Parathyroid adenoma (tissue), 2 donors: ENCODE measurements around the gene CXCR6.

Source experiments
- H2AFZ ChIP-seq: fragments of 300-600 bp; sonication (generic); one replicate; pipeline ENCODE4 v1.7.0; 2017; ENCODE audit warnings: antibody characterized with exemption, mild to moderate bottlenecking
- H3K27ac ChIP-seq: fragments of 300-600 bp; sonication (generic); one replicate; pipeline ENCODE4 v1.7.0; 2017
- H3K27me3 ChIP-seq: fragments of 300-600 bp; sonication (generic); one replicate; pipeline ENCODE4 v1.7.0; 2017; ENCODE audit warnings: low read length; ENCODE audit not compliant: control insufficient read depth, insufficient read depth
- H3K36me3 ChIP-seq: fragments of 300-600 bp; sonication (generic); one replicate; pipeline ENCODE4 v1.7.0; 2017; ENCODE audit warnings: low read length; ENCODE audit not compliant: control insufficient read depth, insufficient read depth
- H3K4me1 ChIP-seq: fragments of 300-600 bp; sonication (generic); one replicate; pipeline ENCODE4 v1.7.0; 2017; ENCODE audit warnings: control low read depth
- H3K4me2 ChIP-seq: fragments of 300-600 bp; sonication (generic); one replicate; pipeline ENCODE4 v1.7.0; 2017; ENCODE audit warnings: low read length
- H3K4me3 ChIP-seq: fragments of 300-600 bp; sonication (generic); one replicate; pipeline ENCODE4 v1.7.0; 2017; ENCODE audit warnings: low read depth, low read length
- H3K79me2 ChIP-seq: fragments of 300-600 bp; sonication (generic); one replicate; pipeline ENCODE4 v1.7.0; 2017; ENCODE audit warnings: control low read depth
- H3K9ac ChIP-seq: fragments of 300-600 bp; sonication (generic); one replicate; pipeline ENCODE4 v1.7.0; 2017; ENCODE audit warnings: mild to moderate bottlenecking
- H3K9me3 ChIP-seq: fragments of 300-600 bp; sonication (generic); one replicate; pipeline ENCODE4 v1.7.0; 2017; ENCODE audit warnings: low read length; ENCODE audit not compliant: control insufficient read depth
- TF ChIP-seq, protein P1 (sequence below): fragments of 300-600 bp; sonication (generic); IDR thresholded peaks from one replicate; pipeline ENCODE4 v1.7.0; 2017; ENCODE audit warnings: antibody characterized with exemption, mild to moderate bottlenecking
- donor health status: primary hyperparathyroidism.

The CXCR6 gene

DNA sequence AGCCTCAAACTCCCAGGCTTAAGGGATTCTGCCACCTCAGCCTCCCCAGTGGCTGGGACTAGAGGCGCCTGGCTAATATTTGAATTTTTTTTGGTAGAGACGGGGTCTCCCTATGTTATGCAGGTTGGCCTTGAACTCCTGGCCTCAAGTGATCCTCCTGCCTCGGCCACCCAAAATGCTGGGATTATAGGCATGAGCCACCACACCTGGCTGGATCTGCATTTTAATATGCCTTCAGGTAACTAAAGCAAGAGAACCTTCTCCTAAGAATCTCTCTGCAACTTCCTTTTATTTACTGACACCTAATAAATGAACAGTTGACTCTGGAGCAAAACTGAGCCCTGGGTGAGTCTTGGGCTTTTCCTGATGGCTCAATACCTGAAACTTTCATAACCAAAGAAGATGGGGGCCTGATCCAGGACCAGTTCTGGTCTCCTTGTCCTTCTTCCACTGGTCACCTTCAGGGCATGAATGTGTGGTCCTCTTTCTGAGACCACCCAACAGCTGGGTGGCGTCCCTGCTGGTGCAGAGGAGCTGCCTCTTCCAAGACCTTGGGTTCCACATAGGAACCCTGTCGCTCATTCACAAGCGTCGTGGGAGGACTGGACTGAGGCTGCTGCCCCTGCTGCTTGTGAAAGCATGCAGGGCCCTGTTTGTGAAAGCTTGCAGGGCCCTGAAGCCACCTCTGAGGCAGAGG lies 28.8 kb upstream of the CXCR6 start:
- Histone ChIP-seq H3K79me2 (no peaks in the 10 kb centered on the region), H3K4me1 (no peaks in the 10 kb centered on the region), H3K4me3 (no peak overlapping the region), H3K9ac (no peak overlapping the region), H2AFZ (no peak overlapping the region), H3K36me3 (no peaks in the 10 kb centered on the region), H3K4me2 (no peak overlapping the region), H3K27ac (no peak overlapping the region), H3K27me3 (no peaks in the 10 kb centered on the region), H3K9me3 (no peaks in the 10 kb centered on the region)
- TF ChIP-seq, protein P1, sequence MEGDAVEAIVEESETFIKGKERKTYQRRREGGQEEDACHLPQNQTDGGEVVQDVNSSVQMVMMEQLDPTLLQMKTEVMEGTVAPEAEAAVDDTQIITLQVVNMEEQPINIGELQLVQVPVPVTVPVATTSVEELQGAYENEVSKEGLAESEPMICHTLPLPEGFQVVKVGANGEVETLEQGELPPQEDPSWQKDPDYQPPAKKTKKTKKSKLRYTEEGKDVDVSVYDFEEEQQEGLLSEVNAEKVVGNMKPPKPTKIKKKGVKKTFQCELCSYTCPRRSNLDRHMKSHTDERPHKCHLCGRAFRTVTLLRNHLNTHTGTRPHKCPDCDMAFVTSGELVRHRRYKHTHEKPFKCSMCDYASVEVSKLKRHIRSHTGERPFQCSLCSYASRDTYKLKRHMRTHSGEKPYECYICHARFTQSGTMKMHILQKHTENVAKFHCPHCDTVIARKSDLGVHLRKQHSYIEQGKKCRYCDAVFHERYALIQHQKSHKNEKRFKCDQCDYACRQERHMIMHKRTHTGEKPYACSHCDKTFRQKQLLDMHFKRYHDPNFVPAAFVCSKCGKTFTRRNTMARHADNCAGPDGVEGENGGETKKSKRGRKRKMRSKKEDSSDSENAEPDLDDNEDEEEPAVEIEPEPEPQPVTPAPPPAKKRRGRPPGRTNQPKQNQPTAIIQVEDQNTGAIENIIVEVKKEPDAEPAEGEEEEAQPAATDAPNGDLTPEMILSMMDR, result no peak

DNA sequence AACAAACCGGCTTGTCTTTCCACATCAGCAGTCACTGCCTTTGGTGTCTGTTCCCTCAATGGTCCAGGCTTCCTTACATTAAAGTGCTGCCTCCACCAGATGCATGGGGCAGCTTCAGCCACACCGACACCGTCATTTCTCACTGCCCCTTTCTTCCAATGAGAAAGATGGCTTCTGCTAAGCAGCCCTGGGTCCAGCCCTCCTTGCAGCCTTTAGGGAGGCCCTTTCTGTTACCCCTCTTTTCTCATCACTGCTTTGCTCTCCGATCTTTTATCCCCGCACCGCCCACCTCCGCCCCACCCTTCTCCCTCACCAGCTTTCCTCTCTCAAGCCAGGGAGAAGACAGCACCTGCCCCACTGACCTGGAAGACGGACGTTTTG lies 28.2 kb upstream of the CXCR6 start:
- no peak overlapping the region for H3K4me3 ChIP-seq
- no peaks in the 10 kb centered on the region for H3K4me1 ChIP-seq

DNA sequence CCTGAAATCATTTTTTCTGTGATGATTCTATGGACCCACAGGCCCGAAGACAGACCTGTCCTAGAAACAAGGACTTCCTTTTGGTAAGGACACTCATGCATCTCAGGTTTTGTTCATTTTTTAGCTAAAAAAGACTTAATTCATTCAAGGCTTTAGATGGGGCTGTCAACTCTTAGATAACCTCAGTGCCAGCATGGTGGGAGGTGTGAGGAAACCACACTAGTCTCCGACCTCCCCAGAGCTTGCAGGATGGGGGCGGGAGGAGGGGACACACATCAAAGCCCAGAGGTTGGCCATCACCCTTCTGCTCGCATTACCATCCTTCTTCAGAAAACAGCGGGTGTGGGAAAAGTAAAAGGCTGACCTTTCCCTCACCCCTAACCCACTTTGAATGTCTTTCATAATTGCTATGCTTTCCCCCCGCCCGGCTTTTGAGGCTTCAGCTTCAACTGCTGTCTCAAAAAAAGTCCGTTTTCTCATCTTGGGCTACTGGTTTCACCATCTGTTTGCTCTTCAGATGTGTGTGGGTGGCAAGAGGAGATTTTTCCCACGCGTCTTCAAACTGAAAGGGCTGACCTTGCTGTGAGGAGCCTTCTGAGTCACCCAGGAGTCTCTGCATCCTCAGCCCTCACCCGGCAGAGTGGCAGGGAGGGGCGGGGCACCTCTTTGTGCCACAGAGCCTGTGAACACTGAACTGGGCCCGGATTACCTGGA lies 27.6 kb upstream of the CXCR6 start:
- Histone ChIP-seq H3K27ac (no peak overlapping the region), H3K4me3 (no peak overlapping the region), H3K27me3 (no peaks in the 10 kb centered on the region), H3K4me2 (no peak overlapping the region), H2AFZ (no peak overlapping the region), H3K4me1 (no peaks in the 10 kb centered on the region), H3K36me3 (no peaks in the 10 kb centered on the region), H3K9me3 (no peaks in the 10 kb centered on the region), H3K9ac (no peak overlapping the region), H3K79me2 (no peaks in the 10 kb centered on the region)
- TF ChIP-seq, protein P1, result no peak

More for the DNA sequence above, 28.2 kb upstream of the CXCR6 start:
- no peak overlapping the region for H2AFZ ChIP-seq
- no peak overlapping the region for H3K27ac ChIP-seq
- H3K27me3 ChIP-seq, result no peaks in the 10 kb centered on the region
- TF ChIP-seq, protein P1, result no peak
- no peak overlapping the region for H3K9ac ChIP-seq
- H3K4me2 ChIP-seq, result no peak overlapping the region
- H3K79me2 ChIP-seq, result no peaks in the 10 kb centered on the region
- no peaks in the 10 kb centered on the region for H3K9me3 ChIP-seq
- no peaks in the 10 kb centered on the region for H3K36me3 ChIP-seq

DNA sequence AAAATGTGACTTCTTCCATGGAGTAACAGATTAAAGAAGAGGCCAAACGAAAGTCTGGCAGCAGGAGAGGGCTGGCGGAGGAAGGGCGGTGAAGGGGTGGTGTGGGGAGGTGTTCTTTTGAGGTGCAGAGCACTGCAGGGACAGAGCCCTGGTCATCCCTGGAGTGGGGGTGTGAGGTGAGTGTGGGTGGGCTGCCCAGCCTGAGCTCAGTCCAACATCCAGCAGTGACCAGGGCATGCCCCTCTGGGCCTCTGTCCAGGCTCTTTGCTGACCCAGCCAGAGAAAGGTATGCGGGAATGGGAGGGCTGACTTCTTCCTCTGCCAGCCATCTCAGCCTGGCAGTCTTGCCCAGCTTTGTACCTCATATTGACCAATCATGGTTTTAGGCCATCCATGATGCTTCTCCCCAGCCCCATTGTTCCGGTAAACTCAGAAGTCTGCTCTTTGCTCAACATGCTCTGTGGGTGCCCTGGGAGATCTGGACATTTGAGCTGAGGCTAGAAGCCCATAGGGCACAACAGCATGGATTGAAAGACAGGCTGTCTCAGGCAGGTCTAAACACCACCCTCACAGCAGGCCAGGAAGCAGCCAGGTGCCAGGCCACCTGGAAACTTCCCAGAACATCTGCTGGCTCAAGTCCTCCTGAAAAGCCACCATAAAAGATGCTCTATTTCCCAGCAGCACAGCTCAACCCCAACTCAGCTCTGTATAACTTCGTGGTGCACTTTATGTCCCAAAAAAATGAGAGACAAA lies 25.9 kb upstream of the CXCR6 start:
- H2AFZ ChIP-seq, result no peak overlapping the region
- H3K4me3 ChIP-seq, result no peak overlapping the region
- TF ChIP-seq, protein P1, result no peak
- H3K27me3 ChIP-seq, result no peaks in the 10 kb centered on the region
- no peaks in the 10 kb centered on the region for H3K36me3 ChIP-seq
- no peaks in the 10 kb centered on the region for H3K9me3 ChIP-seq
- no peak overlapping the region for H3K9ac ChIP-seq
- no peak overlapping the region for H3K27ac ChIP-seq
- no peaks in the 10 kb centered on the region for H3K4me1 ChIP-seq
- no peak overlapping the region for H3K4me2 ChIP-seq
- no peaks in the 10 kb centered on the region for H3K79me2 ChIP-seq
